Activated naive CD8-positive, alpha-beta T cell treated with anti-CD3 and anti-CD28 coated beads, Interleukin-2, amount 10 ng/mL, durations not matched to agents 7 days and 5 days (primary cell): Measurements from ENCODE around the gene FAM43B. TPM values are rescaled to one million over a fixed set of nuclear protein-coding genes. Genes with fewer than 3 reads are reported as not detected.

Experiments
- ATAC-seq: fragments of 150-1000 bp; cut with Tn5 transposase; one replicate; pipeline ENCODE4 v1.10.0; 2021; ENCODE audit warnings: low read depth, moderate library complexity
- POLR2A ChIA-PET: fragments of 350-600 bp; sonication (Branson Sonifier 250); formaldehyde crosslinking; loops from one replicate; lab custom pipeline; 2021; ENCODE audit warnings: antibody characterized with exemption; lab: Charles Lee
- DNase-seq: peaks from one replicate; pipeline ENCODE4 v3.0.0; 2021
- H3K27ac Mint-ChIP-seq: one replicate; pipeline ENCODE4 v1.8.0; 2022; ENCODE audit warnings: mild to moderate bottlenecking, mixed read lengths
- H3K27me3 Mint-ChIP-seq: one replicate; pipeline ENCODE4 v1.8.0; 2022; ENCODE audit warnings: mild to moderate bottlenecking, moderate library complexity, mixed read lengths
- H3K36me3 Mint-ChIP-seq: one replicate; pipeline ENCODE4 v1.8.0; 2021; ENCODE audit warnings: mild to moderate bottlenecking, mixed read lengths
- H3K4me1 Mint-ChIP-seq: one replicate; pipeline ENCODE4 v1.8.0; 2021; ENCODE audit warnings: mixed read lengths
- H3K4me3 Mint-ChIP-seq: one replicate; pipeline ENCODE4 v1.8.0; 2022; ENCODE audit warnings: mild to moderate bottlenecking, moderate library complexity, mixed read lengths
- H3K9me3 Mint-ChIP-seq: one replicate; pipeline ENCODE4 v1.8.0; 2021; ENCODE audit warnings: mixed read lengths
- total RNA-seq, 2 experiments: library from RNA; stranded (reverse); gene quantifications; one replicate each; pipeline ENCODE4 v1.2.3, GENCODE V29; 2021

FAM43B gene
- total RNA-seq, 2 experiments from 2014 or later: not detected

DNA sequence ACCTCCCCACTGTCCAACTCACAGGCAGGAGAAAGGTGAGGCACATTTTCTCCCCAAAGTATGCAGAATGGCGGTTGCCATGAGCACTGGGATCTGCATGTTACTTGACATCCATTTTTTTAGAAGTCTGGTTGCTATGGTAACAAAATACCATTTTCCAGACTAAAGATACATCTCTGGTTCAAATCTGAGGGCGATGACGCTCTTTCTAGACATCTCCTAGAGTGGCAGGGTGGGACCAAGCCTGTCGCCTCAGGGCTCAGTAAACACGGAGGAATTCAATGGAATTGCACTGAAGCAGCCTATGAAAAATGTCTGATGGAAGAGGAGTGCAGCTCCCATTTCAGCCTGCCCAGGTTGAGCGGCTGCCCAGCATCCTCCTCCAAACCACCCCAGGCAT, 21.5 kb upstream of the FAM43B start:
- H3K4me3 Mint-ChIP-seq: no peak overlapping the region
- ATAC-seq (no peak), DNase-seq (no peak)
- POLR2A ChIA-PET: no interaction called here
- no peaks in the 10 kb centered on the region for H3K36me3 Mint-ChIP-seq
- no peaks in the 10 kb centered on the region for H3K4me1 Mint-ChIP-seq
- H3K27me3 Mint-ChIP-seq: peaks cover 39% of the 10 kb centered on the region
- H3K27ac Mint-ChIP-seq: no peak overlapping the region
- no peaks in the 10 kb centered on the region for H3K9me3 Mint-ChIP-seq

DNA sequence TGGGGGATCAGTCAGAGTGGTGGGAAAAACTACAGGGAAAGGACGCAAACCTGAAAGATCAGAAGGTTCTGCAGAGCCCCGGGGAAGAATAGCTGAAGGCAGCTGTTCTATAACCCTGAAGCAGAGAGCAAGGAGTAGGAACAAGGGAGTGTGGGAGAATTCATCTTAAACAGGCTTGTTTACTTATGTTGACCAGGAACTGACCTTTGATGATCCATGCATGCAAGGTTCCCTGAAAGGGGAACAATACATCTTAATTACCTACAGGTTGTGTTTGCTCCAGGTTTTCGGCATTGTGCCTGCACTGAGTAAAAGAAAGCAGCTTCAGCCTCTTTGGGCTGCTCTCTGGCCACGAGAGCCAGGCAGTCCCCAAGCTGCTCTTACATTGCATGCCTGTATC, 18.7 kb upstream of the FAM43B start:
- Mint-ChIP-seq H3K36me3 (no peaks in the 10 kb centered on the region), H3K27me3 (peaks cover 41% of the 10 kb centered on the region), H3K27ac (no peak overlapping the region), H3K4me1 (no peaks in the 10 kb centered on the region), H3K9me3 (no peaks in the 10 kb centered on the region), H3K4me3 (no peak overlapping the region)
- POLR2A ChIA-PET: no interaction called here
- no peak for DNase-seq
- ATAC-seq: no peak

DNA sequence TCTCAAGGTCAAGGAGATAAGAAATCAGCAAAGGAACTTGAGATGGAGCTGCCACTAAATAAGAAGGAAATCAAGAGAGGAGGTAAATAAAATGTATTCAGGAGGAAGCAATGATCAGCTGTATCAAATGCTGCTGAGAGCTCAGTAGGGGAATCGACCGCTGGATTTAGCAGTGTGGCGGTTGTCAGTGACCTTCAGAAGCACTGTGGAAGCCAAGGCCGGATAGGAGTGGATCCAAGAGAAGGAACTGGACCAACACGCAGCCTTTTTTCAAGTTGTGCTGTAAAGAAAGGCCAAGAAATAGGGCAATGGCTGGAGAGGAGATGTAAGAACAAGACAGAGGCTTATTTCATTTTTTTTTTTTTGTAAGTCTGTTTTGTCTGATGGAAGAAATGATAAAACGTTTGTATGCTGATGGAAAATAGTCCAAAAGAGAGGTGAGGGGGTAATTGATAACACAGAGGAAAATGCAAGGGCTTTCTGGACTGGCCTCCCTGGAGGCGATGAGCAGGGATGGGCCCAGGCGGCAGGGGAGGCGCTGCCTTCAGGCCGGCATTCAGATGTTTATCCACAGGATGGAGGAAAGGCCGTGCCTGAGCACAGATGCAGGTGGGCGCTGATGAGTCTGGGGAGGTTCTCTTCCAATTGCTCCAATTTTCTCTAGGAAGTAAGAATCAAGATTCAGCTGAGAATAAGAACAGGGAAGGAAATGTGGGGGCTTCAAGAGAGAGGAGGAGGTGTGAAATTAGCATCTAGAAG, 17.5 kb upstream of the FAM43B start:
- Mint-ChIP-seq H3K4me1 (no peaks in the 10 kb centered on the region), H3K36me3 (no peaks in the 10 kb centered on the region), H3K27me3 (peaks cover 41% of the 10 kb centered on the region), H3K4me3 (no peak overlapping the region), H3K27ac (no peak overlapping the region), H3K9me3 (no peaks in the 10 kb centered on the region)
- DNase-seq (no peak), ATAC-seq (no peak)
- POLR2A ChIA-PET: no interaction called here

DNA sequence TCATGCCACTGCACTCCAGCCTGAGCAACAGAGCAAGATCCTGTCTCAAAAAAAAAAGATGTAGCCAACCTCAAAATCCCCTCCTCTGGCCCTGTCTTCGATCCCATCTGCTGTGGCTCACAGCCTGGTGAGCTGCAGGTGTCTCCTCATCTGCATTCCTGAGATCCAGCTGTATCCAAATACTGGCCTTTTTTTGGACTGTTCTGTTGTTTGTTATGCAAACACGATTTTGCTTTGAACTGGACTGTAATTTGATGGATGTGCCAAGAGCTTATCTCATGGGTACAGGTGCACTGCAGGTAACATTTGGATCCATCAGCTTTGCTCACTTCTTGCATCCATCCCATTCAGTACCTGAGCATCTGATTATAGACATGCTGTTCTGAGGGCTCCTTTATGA, 14.1 kb upstream of the FAM43B start:
- Mint-ChIP-seq H3K36me3 (no peaks in the 10 kb centered on the region), H3K27me3 (peaks cover 27% of the 10 kb centered on the region), H3K9me3 (no peaks in the 10 kb centered on the region), H3K27ac (no peak overlapping the region), H3K4me3 (no peak overlapping the region), H3K4me1 (no peaks in the 10 kb centered on the region)
- DNase-seq (no peak), ATAC-seq (no peak)
- POLR2A ChIA-PET: no interaction called here

DNA sequence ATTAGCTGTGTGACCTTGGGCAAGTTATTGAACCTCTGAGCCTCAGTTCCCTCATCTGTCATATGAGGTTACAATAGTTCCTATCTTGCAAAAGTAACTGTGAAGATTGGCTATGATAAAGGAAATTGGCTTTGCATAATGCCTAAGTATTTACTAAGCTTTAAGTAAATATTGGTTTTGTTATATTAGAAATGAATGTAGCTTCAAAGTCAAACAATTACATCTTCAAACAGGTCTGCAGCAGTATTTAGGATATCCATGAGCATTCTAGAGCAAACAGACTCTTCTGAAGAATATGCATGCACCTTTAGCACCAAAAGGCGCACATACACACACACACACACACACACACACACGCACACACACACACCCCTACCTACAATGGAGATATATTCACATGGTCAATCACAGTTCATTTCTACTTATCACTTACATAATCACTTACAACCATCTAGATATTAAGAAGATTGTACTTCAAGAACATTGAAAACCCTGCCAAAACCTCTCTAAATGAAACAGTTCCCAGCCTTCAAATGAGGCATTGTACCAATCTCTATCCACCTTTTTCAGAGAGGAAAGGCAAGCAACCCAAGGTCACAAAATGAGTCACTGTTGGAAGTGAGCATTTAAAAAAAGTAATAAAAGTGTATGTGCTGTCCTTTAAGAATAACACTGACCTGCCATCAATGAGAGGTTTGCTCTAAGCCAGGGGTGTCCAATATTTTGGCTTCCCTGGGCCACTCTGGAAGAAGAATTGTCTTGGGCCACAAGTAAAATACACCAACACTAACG, 13.4 kb upstream of the FAM43B start:
- Mint-ChIP-seq H3K9me3 (no peaks in the 10 kb centered on the region), H3K36me3 (no peaks in the 10 kb centered on the region), H3K27me3 (peaks cover 24% of the 10 kb centered on the region), H3K4me3 (no peak overlapping the region), H3K27ac (no peak overlapping the region), H3K4me1 (no peaks in the 10 kb centered on the region)
- DNase-seq (no peak), ATAC-seq (no peak)
- POLR2A ChIA-PET: no interaction called here

DNA sequence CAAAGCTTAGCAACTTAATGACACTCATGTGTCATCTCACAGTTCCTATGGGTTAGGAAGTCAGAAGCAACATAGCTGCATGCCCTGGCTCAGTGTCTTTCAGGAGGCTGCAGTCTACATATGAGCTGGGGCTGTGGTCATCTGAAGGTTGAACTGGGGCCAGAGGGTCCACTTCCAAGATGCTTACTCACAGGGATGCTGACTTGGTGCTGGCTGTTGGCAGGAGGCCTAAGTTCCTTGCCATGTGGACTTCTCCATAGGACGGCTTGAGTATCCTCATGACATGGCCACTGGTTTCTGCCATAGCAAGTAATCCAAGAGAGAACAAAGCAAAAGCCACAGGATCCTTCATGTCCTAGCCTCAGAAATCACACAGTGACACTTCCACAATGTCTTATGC, 12.1 kb upstream of the FAM43B start:
- no peak for DNase-seq
- POLR2A ChIA-PET: no interaction called here
- Mint-ChIP-seq H3K27ac (no peak overlapping the region), H3K4me1 (no peaks in the 10 kb centered on the region), H3K36me3 (no peaks in the 10 kb centered on the region), H3K27me3 (peaks cover 24% of the 10 kb centered on the region), H3K9me3 (no peaks in the 10 kb centered on the region), H3K4me3 (no peak overlapping the region)
- ATAC-seq: no peak

DNA sequence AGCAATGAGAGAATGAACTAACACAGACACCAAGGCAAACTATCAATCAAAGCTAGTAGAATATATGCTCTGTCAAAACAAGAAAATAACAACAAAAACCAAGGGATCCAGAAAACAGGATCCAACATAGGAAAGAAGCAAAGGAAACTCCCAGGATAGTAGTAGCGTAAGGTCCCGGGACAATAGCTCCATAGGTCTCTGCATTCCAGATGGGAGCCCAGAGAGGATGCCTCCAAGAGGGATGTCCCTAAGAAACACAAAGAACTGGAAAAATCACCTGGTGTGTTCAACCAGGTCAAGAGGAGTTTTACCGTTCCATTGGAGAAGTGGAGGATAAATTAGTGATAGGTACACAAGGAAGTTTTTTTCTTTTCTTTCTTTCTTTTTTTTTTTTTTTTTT, 5.7 kb upstream of the FAM43B start:
- Mint-ChIP-seq H3K36me3 (no peaks in the 10 kb centered on the region), H3K27ac (no peak overlapping the region), H3K27me3 (peaks cover 44% of the 10 kb centered on the region), H3K9me3 (no peaks in the 10 kb centered on the region), H3K4me1 (no peaks in the 10 kb centered on the region), H3K4me3 (no peak overlapping the region)
- DNase-seq: no peak
- ATAC-seq: no peak
- POLR2A ChIA-PET: no interaction called here

DNA sequence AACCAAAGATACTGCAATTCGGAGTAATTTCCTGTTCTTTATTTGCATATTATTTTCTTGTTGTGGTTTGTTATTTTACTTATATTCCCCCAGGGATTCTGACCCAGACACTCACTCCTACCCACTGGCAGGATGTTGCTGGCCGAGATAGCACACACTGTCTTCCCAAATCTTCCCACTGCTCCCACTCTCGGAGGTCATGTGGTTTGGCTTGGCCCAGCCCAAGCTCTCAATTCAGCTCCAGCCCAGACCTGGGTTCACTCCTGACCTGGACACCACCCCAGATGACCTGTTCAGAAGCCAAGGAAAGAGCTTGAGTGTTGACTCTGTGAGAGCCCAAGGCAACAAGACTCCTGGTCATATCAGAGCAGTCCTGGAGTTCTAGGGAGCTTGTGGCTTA, 1.2 kb upstream of the FAM43B start:
- no peak for ATAC-seq
- Mint-ChIP-seq H3K4me1 (peaks cover 2% of the 10 kb centered on the region), H3K9me3 (no peaks in the 10 kb centered on the region), H3K4me3 (no peak overlapping the region), H3K36me3 (no peaks in the 10 kb centered on the region), H3K27me3 (peaks cover 52% of the 10 kb centered on the region), H3K27ac (no peak overlapping the region)
- no peak for DNase-seq
- POLR2A ChIA-PET: no interaction called here

DNA sequence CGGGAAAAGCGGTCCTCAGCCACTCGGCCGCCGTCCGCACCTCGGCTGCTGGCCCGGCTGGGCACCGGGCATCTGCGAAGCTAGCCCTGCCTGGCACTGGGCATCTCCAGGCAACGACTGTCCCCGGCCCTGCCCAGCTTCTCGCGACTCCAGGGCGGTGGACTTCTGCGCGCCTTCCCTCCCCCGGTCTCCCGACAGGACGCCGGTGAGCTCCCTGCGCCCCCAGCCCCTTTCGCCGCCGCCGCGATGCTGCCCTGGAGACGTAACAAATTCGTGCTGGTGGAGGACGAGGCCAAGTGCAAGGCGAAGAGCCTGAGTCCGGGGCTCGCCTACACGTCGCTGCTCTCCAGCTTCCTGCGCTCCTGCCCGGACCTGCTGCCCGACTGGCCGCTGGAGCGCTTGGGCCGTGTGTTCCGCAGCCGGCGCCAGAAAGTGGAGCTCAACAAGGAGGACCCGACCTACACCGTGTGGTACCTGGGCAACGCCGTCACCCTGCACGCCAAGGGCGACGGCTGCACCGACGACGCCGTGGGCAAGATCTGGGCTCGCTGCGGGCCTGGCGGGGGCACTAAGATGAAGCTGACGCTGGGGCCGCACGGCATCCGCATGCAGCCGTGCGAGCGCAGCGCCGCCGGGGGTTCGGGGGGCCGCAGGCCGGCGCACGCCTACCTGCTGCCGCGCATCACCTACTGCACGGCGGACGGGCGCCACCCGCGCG, 514 bp downstream of the FAM43B start:
- H3K27me3 Mint-ChIP-seq: peaks cover 45% of the 10 kb centered on the region
- ATAC-seq: no peak
- DNase-seq: no peak
- H3K4me1 Mint-ChIP-seq: peaks cover 2% of the 10 kb centered on the region
- no peaks in the 10 kb centered on the region for H3K36me3 Mint-ChIP-seq
- POLR2A ChIA-PET: no interaction called here
- H3K27ac Mint-ChIP-seq: no peak overlapping the region
- H3K4me3 Mint-ChIP-seq: no peak overlapping the region
- no peaks in the 10 kb centered on the region for H3K9me3 Mint-ChIP-seq

DNA sequence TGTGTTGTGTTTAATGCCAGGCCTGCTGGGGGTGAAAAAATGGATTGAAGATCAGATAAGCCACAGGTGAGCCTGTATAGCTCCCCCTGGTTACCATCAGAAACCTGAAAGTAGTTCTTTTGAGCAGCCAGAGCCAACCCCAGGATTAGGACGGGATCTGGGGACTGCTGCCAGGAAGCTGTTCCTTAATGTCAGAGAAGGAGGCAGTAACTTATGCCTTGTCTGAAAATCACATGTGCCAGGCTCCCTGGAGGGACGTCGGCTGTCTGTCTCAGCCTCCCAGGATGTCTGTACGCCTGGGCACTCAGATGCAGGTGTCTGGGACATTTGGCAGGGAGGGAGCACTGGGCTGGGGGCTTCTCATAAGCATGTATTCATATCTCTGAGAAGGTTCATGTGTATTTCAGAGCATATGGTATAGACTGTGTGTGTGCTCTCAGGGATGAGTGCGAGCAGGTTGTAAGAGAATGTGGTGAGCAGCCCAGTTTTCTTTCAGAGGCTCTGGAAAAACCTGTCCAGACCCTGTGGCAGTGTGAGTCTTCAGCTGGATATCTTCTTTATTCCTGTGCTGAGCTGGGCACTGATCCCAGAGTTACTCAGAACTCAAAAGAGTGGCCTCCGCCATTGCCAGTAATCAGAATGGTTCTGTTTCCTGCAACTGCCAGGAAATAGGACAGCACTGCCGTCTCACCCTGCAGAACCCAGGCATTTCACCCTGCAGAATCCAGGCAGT, 2.8 kb downstream of the FAM43B start:
- Mint-ChIP-seq H3K36me3 (no peaks in the 10 kb centered on the region), H3K9me3 (no peaks in the 10 kb centered on the region), H3K27me3 (peaks cover 34% of the 10 kb centered on the region), H3K27ac (no peak overlapping the region), H3K4me1 (peaks cover 2% of the 10 kb centered on the region), H3K4me3 (no peak overlapping the region)
- DNase-seq: no peak
- no peak for ATAC-seq
- POLR2A ChIA-PET: no interaction called here

DNA sequence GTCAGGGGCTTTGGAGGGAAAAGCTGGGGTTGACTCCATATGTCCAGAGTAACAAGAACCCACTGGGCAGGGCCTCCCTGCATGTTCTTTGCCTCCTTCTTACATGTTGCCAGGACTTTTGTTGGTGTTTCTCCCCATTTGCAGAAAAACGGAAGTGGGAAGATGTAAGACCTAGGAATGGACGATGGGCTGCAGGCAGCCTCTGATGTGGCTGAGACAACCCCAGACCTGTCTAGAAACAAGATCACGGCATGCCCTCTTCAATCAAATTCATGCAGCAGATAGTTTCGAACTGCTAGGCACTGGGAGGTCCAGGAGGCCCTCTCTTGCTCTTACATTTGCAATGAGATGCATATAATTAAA, 3.4 kb downstream of the FAM43B start:
- ATAC-seq (no peak), DNase-seq (no peak)
- no peaks in the 10 kb centered on the region for H3K9me3 Mint-ChIP-seq
- POLR2A ChIA-PET: no interaction called here
- no peak overlapping the region for H3K4me3 Mint-ChIP-seq
- peaks cover 33% of the 10 kb centered on the region for H3K27me3 Mint-ChIP-seq
- H3K36me3 Mint-ChIP-seq: no peaks in the 10 kb centered on the region
- H3K27ac Mint-ChIP-seq: no peak overlapping the region
- H3K4me1 Mint-ChIP-seq: peaks cover 2% of the 10 kb centered on the region

DNA sequence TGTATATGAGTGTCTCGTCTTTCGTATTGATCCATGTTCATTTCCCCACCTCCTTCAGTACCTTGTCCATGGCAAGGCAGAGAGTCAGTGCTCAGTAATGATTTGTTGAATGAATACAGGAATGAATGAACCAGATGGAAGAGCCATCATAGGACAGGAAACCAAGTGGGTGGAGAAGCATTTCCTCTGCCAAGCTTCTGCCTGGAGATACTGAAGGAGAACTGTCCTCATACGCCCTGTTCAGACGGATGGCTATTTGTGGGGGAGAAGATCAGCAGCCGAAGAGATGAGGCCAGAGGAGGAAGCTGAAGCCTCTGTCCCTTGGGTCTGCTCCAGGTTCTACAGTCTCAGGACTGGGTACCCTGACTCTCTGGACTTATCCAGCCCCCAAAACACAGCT, 5.8 kb downstream of the FAM43B start:
- H3K36me3 Mint-ChIP-seq: no peaks in the 10 kb centered on the region
- no peak for DNase-seq
- peaks cover 2% of the 10 kb centered on the region for H3K4me1 Mint-ChIP-seq
- no peak overlapping the region for H3K27ac Mint-ChIP-seq
- H3K9me3 Mint-ChIP-seq: no peaks in the 10 kb centered on the region
- POLR2A ChIA-PET: no interaction called here
- H3K4me3 Mint-ChIP-seq: no peak overlapping the region
- peaks cover 22% of the 10 kb centered on the region for H3K27me3 Mint-ChIP-seq
- no peak for ATAC-seq

DNA sequence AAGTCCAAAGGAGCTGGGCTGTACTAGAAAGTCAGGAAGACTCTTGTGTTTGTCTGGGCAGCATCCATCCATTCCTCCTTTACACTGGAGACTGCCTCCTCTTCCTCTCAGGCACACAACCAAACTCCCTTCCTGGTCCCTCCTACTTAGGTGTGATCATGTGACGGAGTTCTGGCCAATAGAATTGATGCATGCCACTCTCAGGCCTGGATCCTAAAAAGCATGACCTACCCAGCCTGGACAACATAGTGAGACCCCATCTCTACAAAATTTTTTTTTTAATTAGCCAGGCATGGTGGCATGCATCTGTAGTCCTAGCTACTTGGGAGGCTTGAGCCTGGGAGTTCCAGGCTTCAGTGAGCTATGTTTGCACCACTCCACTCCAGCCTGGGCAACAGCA, 8.6 kb downstream of the FAM43B start:
- Mint-ChIP-seq H3K36me3 (no peaks in the 10 kb centered on the region), H3K4me1 (no peaks in the 10 kb centered on the region), H3K27ac (no peak overlapping the region), H3K4me3 (no peak overlapping the region), H3K27me3 (peaks cover 13% of the 10 kb centered on the region), H3K9me3 (no peaks in the 10 kb centered on the region)
- POLR2A ChIA-PET: no interaction called here
- no peak for DNase-seq
- no peak for ATAC-seq
